CD8-positive, alpha-beta memory T cell (primary cell): ENCODE results near the gene THSD7A. TPM values are rescaled to one million over a fixed set of nuclear protein-coding genes. Genes with fewer than 3 reads are reported as not detected.

Experiments used
- CTCF ChIA-PET: fragments of 350-600 bp; sonication (Branson Sonifier 250); formaldehyde crosslinking; loops from one replicate; lab custom pipeline; 2021; ENCODE audit warnings: antibody characterized with exemption; lab: Charles Lee
- POLR2A ChIA-PET: fragments of 350-600 bp; sonication (Branson Sonifier 250); formaldehyde crosslinking; loops from one replicate; lab custom pipeline; 2021; ENCODE audit warnings: antibody characterized with exemption; lab: Charles Lee
- DNase-seq, 5 donors: peaks; one replicate each; pipeline versions ENCODE4 v3.0.0 to v3.0.0-alpha.2; 2020 to 2022; ENCODE audit warnings: mixed read lengths in 1 of 5
- H3K27ac ChIP-seq: one replicate; pipeline ENCODE4 v1.7.0; 2013; ENCODE audit warnings: low read depth, mild to moderate bottlenecking, low read length, moderate library complexity
- H3K27me3 ChIP-seq: 2 replicates; pipeline ENCODE4 v1.7.0; 2013; ENCODE audit warnings: low read length, mild to moderate bottlenecking; ENCODE audit not compliant: insufficient read depth, poor library complexity, severe bottlenecking
- H3K36me3 ChIP-seq: 2 replicates; pipeline ENCODE4 v1.7.0; 2013; ENCODE audit warnings: mild to moderate bottlenecking, low read length, moderate library complexity; ENCODE audit not compliant: insufficient read depth
- H3K4me1 ChIP-seq: 2 replicates; pipeline ENCODE4 v1.7.0; 2013; ENCODE audit warnings: mild to moderate bottlenecking, low read length, moderate library complexity; ENCODE audit not compliant: insufficient read depth
- H3K4me3 ChIP-seq: 2 replicates; pipeline ENCODE4 v1.7.0; 2013; ENCODE audit warnings: mild to moderate bottlenecking, low read length
- H3K9me3 ChIP-seq: 2 replicates; pipeline ENCODE4 v1.7.0; 2013; ENCODE audit warnings: mild to moderate bottlenecking, low read length
- H3K27ac Mint-ChIP-seq, 8 donors: one replicate each; pipeline ENCODE4 v1.8.0; 2020 to 2021; ENCODE audit warnings: mixed read lengths in 8 of 8, mild to moderate bottlenecking in 6 of 8, inconsistent platforms in 3 of 8, moderate library complexity in 3 of 8
- H3K27me3 Mint-ChIP-seq, 2 donors: one replicate each; pipeline ENCODE4 v1.8.0; 2020 to 2021; ENCODE audit warnings: mixed read lengths in 2 of 2, mild to moderate bottlenecking in 1 of 2, moderate library complexity in 1 of 2
- H3K36me3 Mint-ChIP-seq, 3 donors: one replicate each; pipeline ENCODE4 v1.8.0; 2020 to 2021; ENCODE audit warnings: mixed read lengths in 3 of 3, inconsistent platforms in 1 of 3, mild to moderate bottlenecking in 1 of 3
- H3K4me1 Mint-ChIP-seq, 3 donors: one replicate each; pipeline ENCODE4 v1.8.0; 2020 to 2021; ENCODE audit warnings: mixed read lengths in 3 of 3, inconsistent platforms in 1 of 3, mild to moderate bottlenecking in 1 of 3
- H3K4me3 Mint-ChIP-seq, 7 donors: one replicate each; pipeline ENCODE4 v1.8.0; 2020 to 2021; ENCODE audit warnings: mixed read lengths in 7 of 7, mild to moderate bottlenecking in 6 of 7, moderate library complexity in 4 of 7, inconsistent platforms in 2 of 7
- H3K9me3 Mint-ChIP-seq, 5 donors: one replicate each; pipeline ENCODE4 v1.8.0; 2020 to 2022; ENCODE audit warnings: mixed read lengths in 5 of 5, mild to moderate bottlenecking in 3 of 5, moderate library complexity in 2 of 5, inconsistent platforms in 1 of 5
- polyA plus RNA-seq: library from polyadenylated mRNA; unstranded; fragments of 300-500 nt; fragmentation: Illumina TruSeq; gene quantifications from one replicate; pipeline ENCODE4 v1.2.3, GENCODE V29; 2021
- total RNA-seq, 2 experiments: library from RNA; stranded (reverse); gene quantifications; one replicate each; pipeline ENCODE4 v1.2.3, GENCODE V29; 2021

THSD7A gene
- total and polyA plus RNA-seq, 3 experiments from 2014 or later: not detected

- Histone ChIP-seq H3K4me3 (no peak overlapping the region), H3K27ac (no peak overlapping the region), H3K27me3 (no peaks in the 10 kb centered on the region), H3K36me3 (no peaks in the 10 kb centered on the region), H3K4me1 (no peaks in the 10 kb centered on the region), H3K9me3 (no peaks in the 10 kb centered on the region)
- no peaks in the 10 kb centered on the region for H3K36me3 Mint-ChIP-seq
- no peak for DNase-seq
- POLR2A ChIA-PET: no interaction called here
- H3K4me3 Mint-ChIP-seq: no peak overlapping the region
- no peaks in the 10 kb centered on the region for H3K4me1 Mint-ChIP-seq
- H3K27ac Mint-ChIP-seq: no peak overlapping the region
- no peaks in the 10 kb centered on the region for H3K27me3 Mint-ChIP-seq
- CTCF ChIA-PET: no interaction called here
- peaks cover 0 to 2% (median 0%) of the 10 kb centered on the region in 5 donors for H3K9me3 Mint-ChIP-seq
These were observed 78.6 kb downstream of the THSD7A start for GRCh38 chr7:11753433-11753832.

DNA sequence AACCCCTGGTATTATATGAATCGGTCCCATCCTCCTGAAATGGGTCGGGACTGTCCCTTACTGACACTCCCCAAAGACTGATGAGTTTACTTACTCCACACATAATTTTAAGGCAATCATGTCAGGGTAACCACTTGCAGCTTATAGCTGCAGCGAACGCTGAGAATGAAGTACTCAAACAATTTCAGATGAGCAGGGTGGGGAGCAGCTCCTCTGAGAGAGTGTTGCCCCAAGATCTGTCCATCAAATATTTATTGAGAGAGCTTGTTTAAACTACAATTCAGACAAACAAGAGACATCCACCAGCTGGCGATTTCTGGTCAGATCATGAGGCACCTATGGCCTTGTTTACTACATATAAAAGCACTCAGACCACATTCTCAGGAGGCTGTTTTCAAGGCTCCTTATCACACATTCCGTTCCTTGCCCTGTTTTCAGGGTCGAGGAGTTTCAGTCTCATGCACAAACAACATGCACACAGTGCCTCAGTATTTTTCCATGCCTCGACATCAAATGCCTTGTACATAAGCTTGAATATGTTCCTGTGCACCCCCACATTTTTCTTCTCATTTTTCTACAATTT, 80.1 kb downstream of the THSD7A start:
- Histone ChIP-seq H3K36me3 (no peaks in the 10 kb centered on the region), H3K27ac (no peak overlapping the region), H3K4me3 (no peak overlapping the region), H3K9me3 (no peaks in the 10 kb centered on the region), H3K27me3 (no peaks in the 10 kb centered on the region), H3K4me1 (no peaks in the 10 kb centered on the region)
- Mint-ChIP-seq H3K4me3 (no peak overlapping the region), H3K27me3 (no peaks in the 10 kb centered on the region), H3K4me1 (no peaks in the 10 kb centered on the region), H3K36me3 (no peaks in the 10 kb centered on the region), H3K9me3 (peaks cover 0 to 2% (median 0%) of the 10 kb centered on the region in 5 donors), H3K27ac (no peak overlapping the region)
- CTCF ChIA-PET: no interaction called here
- POLR2A ChIA-PET: no interaction called here
- no peak for DNase-seq

GRCh38 chr7:11751315-11751714, 80.7 kb downstream of the THSD7A start:
- no peak for DNase-seq
- Mint-ChIP-seq H3K27ac (no peak overlapping the region), H3K4me1 (no peaks in the 10 kb centered on the region), H3K27me3 (no peaks in the 10 kb centered on the region), H3K9me3 (peaks cover 0 to 2% (median 0%) of the 10 kb centered on the region in 5 donors), H3K36me3 (no peaks in the 10 kb centered on the region), H3K4me3 (no peak overlapping the region)
- Histone ChIP-seq H3K27ac (no peak overlapping the region), H3K36me3 (no peaks in the 10 kb centered on the region), H3K4me3 (no peak overlapping the region), H3K9me3 (no peaks in the 10 kb centered on the region), H3K27me3 (no peaks in the 10 kb centered on the region), H3K4me1 (no peaks in the 10 kb centered on the region)
- CTCF ChIA-PET: no interaction called here
- POLR2A ChIA-PET: no interaction called here

- Histone ChIP-seq H3K36me3 (no peaks in the 10 kb centered on the region), H3K27me3 (no peaks in the 10 kb centered on the region), H3K9me3 (no peaks in the 10 kb centered on the region), H3K4me1 (no peaks in the 10 kb centered on the region), H3K27ac (no peak overlapping the region), H3K4me3 (no peak overlapping the region)
- Mint-ChIP-seq H3K4me1 (no peaks in the 10 kb centered on the region), H3K36me3 (no peaks in the 10 kb centered on the region), H3K27ac (no peak overlapping the region), H3K9me3 (peaks cover 0 to 3% (median 0%) of the 10 kb centered on the region in 5 donors), H3K27me3 (no peaks in the 10 kb centered on the region), H3K4me3 (no peak overlapping the region)
- POLR2A ChIA-PET: no interaction called here
- no peak for DNase-seq
- CTCF ChIA-PET: no interaction called here
These were observed 81.8 kb downstream of the THSD7A start for GRCh38 chr7:11750191-11750590.

- no peaks in the 10 kb centered on the region for H3K36me3 Mint-ChIP-seq
- ChIA-PET POLR2A (no interaction called here), CTCF (no interaction called here)
- Histone ChIP-seq H3K4me1 (no peaks in the 10 kb centered on the region), H3K27ac (no peak overlapping the region), H3K36me3 (no peaks in the 10 kb centered on the region), H3K27me3 (no peaks in the 10 kb centered on the region), H3K4me3 (no peak overlapping the region), H3K9me3 (no peaks in the 10 kb centered on the region)
- no peak overlapping the region for H3K4me3 Mint-ChIP-seq
- H3K4me1 Mint-ChIP-seq: no peaks in the 10 kb centered on the region
- peaks cover 0 to 3% (median 0%) of the 10 kb centered on the region in 5 donors for H3K9me3 Mint-ChIP-seq
- no peak overlapping the region for H3K27ac Mint-ChIP-seq
- DNase-seq: no peak
- no peaks in the 10 kb centered on the region for H3K27me3 Mint-ChIP-seq
These were observed 82.4 kb downstream of the THSD7A start for GRCh38 chr7:11749629-11750028.

- Mint-ChIP-seq H3K36me3 (no peaks in the 10 kb centered on the region), H3K27ac (no peak overlapping the region), H3K9me3 (peaks cover 0 to 3% (median 0%) of the 10 kb centered on the region in 5 donors), H3K4me1 (no peaks in the 10 kb centered on the region), H3K4me3 (no peak overlapping the region), H3K27me3 (no peaks in the 10 kb centered on the region)
- Histone ChIP-seq H3K4me3 (no peak overlapping the region), H3K36me3 (no peaks in the 10 kb centered on the region), H3K27me3 (no peaks in the 10 kb centered on the region), H3K27ac (no peak overlapping the region), H3K4me1 (no peaks in the 10 kb centered on the region), H3K9me3 (no peaks in the 10 kb centered on the region)
- ChIA-PET POLR2A (no interaction called here), CTCF (no interaction called here)
- no peak for DNase-seq
These were observed 83.1 kb downstream of the THSD7A start for GRCh38 chr7:11748884-11749283.

DNA sequence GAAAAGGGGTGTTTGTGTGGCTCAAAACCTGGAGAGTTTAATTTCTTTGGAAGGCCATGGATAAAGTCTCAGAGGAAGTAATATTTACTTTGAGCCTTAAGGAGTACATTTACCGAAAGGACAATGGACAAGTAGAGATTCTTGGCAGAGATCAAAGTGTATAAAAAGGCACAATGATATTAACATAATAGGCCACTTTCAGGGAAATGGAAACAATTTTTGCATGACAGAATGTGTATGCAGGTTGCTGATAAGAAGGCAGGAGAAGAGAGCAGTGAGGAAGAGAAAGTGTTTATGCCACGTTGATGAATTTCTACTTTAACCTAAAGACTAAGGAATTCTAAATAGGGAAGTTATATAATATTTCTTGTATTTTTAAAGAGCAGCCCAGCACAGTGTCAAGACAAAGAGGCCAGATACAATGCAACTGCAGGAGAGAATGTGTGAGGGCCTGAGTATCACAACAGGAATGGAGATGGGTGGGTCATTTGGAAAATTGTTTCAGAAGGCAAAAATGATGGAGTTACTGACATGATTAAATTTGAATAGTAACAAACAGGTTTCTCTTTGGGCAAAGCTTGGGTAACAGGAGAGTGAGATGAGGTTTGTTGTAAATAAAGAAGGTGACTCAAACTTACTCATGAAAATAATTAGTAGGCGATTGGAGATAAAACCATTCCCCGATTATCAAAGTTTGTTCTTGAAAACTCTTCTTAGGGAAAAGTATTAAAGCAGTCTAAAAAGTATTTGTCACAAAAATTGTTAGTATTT, 84.1 kb downstream of the THSD7A start:
- Histone ChIP-seq H3K4me1 (no peaks in the 10 kb centered on the region), H3K36me3 (no peaks in the 10 kb centered on the region), H3K27me3 (no peaks in the 10 kb centered on the region), H3K9me3 (no peaks in the 10 kb centered on the region), H3K27ac (no peak overlapping the region), H3K4me3 (no peak overlapping the region)
- no peak overlapping the region for H3K27ac Mint-ChIP-seq
- H3K27me3 Mint-ChIP-seq: no peaks in the 10 kb centered on the region
- ChIA-PET CTCF (no interaction called here), POLR2A (no interaction called here)
- peaks cover 0 to 3% (median 0%) of the 10 kb centered on the region in 5 donors for H3K9me3 Mint-ChIP-seq
- no peaks in the 10 kb centered on the region for H3K36me3 Mint-ChIP-seq
- DNase-seq: no peak
- no peaks in the 10 kb centered on the region for H3K4me1 Mint-ChIP-seq
- no peak overlapping the region for H3K4me3 Mint-ChIP-seq

DNA sequence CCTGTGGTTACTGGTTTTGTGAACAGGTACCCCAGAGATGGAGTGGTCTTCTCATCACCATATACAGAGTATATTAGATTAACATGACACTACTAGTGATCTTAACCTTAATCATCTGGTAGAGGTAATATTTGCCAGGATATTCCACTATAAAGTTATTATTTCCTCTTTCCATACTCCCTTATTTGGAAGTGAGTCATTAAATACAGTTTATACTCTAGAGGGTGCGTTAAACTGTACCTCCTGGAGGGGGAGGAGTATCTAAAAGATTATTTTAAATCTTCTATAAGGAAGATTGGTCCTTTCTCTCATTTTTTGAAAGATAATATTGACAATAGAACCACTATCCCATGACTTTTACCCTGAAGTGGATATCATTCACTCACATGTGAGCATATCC, 85.4 kb downstream of the THSD7A start:
- Mint-ChIP-seq H3K9me3 (peaks cover 0 to 3% (median 0%) of the 10 kb centered on the region in 5 donors), H3K4me3 (no peak overlapping the region), H3K4me1 (no peaks in the 10 kb centered on the region), H3K27ac (no peak overlapping the region), H3K27me3 (no peaks in the 10 kb centered on the region), H3K36me3 (no peaks in the 10 kb centered on the region)
- CTCF ChIA-PET: no interaction called here
- no peak for DNase-seq
- H3K27me3 ChIP-seq: no peaks in the 10 kb centered on the region
- H3K9me3 ChIP-seq: no peaks in the 10 kb centered on the region
- H3K4me1 ChIP-seq: no peaks in the 10 kb centered on the region
- H3K27ac ChIP-seq: no peak overlapping the region
- no peaks in the 10 kb centered on the region for H3K36me3 ChIP-seq
- POLR2A ChIA-PET: no interaction called here
- H3K4me3 ChIP-seq: no peak overlapping the region
